ENCODE measurements around the gene ZNF439.

DNA sequence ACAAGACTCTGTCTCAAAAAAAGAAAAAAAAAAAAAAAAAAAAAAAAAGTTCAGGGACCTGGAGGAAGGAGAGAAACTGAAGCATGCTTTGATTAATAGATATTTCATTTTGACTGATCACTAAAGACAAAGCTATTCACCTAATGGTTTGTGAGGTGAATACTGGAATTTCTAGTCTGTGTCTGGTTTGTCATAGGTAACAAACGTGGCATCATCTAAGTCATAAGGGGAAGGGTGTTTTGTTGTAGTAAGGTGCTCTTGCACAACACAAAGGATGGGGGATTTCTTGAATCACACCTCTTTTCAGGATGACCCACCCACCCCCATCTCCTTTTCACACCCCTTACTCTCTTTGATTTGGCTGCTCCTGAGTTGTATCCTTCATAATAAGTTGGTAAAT lies 25.2 kb downstream of the ZNF439 start:
- TF ChIP-seq EZH2 (IDR thresholded peaks at IDR 0.05; ENCODE audit: insufficient read depth, poor library complexity, severe bottlenecking): no peak
- no peak for TF ChIP-seq EZH2phosphoT487 (IDR thresholded peaks at IDR 0.05; ENCODE audit: insufficient read depth, low read depth)
